HL-60 (cell line): ENCODE measurements around the gene EXOSC5.
A peak's percentile ranks its signal among the peaks of the same experiment; 100 is the strongest.

Experiments used
- GABPA ChIP-seq: IDR thresholded peaks from 2 replicates; pipeline ENCODE4 v1.6.1; 2012; ENCODE audit warnings: low read depth
- POLR2AphosphoS5 ChIP-seq: IDR thresholded peaks from 2 replicates; pipeline ENCODE4 v1.6.1; 2012; ENCODE audit warnings: low read depth
- SPI1 ChIP-seq: IDR thresholded peaks from 2 replicates; pipeline ENCODE4 v1.6.1; 2012; ENCODE audit warnings: low read depth, mild to moderate bottlenecking, borderline replicate concordance
- TF ChIP-seq, protein P1 (sequence below): IDR thresholded peaks from one replicate; pipeline ENCODE4 v1.5.1; 2011; ENCODE audit warnings: low read length, control low read depth, inconsistent platforms; ENCODE audit not compliant: insufficient read depth
- TF ChIP-seq, protein P2 (sequence below): IDR thresholded peaks from 2 replicates; pipeline ENCODE4 v1.6.1; 2012; ENCODE audit warnings: low read depth; ENCODE audit not compliant: insufficient replicate concordance

DNA sequence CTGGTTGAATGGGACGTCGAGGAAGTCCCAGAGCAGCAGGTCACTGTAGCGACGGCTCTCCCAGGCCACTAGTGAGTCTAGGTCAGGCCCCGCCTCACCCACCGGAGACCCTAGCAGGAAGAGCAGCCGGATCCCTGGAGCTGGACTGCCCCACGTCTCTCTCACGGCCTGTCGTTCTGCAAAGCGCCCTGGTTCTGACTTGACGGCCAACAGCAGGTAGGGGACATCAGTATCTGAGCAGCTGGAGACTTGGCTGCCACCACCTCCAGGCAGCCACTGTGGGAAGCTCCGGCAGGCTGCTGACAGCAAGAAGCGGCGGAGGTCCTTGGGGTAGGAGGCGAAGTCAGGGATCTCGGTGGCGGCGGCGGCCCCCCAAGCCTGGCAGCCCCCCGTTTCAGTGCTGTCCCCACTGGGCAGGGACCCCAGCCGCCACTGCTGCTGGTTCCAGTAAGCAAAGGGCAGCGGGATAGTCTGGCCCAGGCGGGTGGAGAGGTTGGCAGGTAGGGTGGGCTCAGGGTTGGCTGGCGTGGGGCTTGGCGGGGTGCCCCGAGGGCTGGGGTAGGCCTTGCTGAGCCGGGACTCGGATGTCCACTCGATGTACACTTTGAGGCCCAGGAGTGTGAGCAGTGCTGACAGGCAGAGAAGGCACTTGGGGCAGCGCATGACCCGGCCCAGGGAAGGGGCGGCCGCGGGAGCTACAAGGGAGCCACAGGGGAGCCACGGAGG lies 29.1 kb upstream of the EXOSC5 start:
- TF ChIP-seq, protein P1, sequence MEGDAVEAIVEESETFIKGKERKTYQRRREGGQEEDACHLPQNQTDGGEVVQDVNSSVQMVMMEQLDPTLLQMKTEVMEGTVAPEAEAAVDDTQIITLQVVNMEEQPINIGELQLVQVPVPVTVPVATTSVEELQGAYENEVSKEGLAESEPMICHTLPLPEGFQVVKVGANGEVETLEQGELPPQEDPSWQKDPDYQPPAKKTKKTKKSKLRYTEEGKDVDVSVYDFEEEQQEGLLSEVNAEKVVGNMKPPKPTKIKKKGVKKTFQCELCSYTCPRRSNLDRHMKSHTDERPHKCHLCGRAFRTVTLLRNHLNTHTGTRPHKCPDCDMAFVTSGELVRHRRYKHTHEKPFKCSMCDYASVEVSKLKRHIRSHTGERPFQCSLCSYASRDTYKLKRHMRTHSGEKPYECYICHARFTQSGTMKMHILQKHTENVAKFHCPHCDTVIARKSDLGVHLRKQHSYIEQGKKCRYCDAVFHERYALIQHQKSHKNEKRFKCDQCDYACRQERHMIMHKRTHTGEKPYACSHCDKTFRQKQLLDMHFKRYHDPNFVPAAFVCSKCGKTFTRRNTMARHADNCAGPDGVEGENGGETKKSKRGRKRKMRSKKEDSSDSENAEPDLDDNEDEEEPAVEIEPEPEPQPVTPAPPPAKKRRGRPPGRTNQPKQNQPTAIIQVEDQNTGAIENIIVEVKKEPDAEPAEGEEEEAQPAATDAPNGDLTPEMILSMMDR: no peak
- TF ChIP-seq POLR2AphosphoS5 (peak; percentile 21), GABPA (no peak), SPI1 (no peak)
- TF ChIP-seq, protein P2, sequence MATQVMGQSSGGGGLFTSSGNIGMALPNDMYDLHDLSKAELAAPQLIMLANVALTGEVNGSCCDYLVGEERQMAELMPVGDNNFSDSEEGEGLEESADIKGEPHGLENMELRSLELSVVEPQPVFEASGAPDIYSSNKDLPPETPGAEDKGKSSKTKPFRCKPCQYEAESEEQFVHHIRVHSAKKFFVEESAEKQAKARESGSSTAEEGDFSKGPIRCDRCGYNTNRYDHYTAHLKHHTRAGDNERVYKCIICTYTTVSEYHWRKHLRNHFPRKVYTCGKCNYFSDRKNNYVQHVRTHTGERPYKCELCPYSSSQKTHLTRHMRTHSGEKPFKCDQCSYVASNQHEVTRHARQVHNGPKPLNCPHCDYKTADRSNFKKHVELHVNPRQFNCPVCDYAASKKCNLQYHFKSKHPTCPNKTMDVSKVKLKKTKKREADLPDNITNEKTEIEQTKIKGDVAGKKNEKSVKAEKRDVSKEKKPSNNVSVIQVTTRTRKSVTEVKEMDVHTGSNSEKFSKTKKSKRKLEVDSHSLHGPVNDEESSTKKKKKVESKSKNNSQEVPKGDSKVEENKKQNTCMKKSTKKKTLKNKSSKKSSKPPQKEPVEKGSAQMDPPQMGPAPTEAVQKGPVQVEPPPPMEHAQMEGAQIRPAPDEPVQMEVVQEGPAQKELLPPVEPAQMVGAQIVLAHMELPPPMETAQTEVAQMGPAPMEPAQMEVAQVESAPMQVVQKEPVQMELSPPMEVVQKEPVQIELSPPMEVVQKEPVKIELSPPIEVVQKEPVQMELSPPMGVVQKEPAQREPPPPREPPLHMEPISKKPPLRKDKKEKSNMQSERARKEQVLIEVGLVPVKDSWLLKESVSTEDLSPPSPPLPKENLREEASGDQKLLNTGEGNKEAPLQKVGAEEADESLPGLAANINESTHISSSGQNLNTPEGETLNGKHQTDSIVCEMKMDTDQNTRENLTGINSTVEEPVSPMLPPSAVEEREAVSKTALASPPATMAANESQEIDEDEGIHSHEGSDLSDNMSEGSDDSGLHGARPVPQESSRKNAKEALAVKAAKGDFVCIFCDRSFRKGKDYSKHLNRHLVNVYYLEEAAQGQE: no peak
